IMR-90 (cell line): ENCODE data around the gene RAN. TPM values are rescaled to one million over a fixed set of nuclear protein-coding genes. Genes with fewer than 3 reads are reported as not detected.

Experiments
- ATAC-seq: fragments of 200-7000 bp; cut with Tn5 transposase; 2 replicates; pipeline ENCODE4 v1.9.1; 2020; ENCODE audit warnings: low read depth, mild to moderate bottlenecking, moderate library complexity
- BruUV-seq: library from RNA; stranded (reverse); fragments of 400-500 nt; replicated peaks from 2 replicates; lab custom pipeline; 2021; lab: Mats Ljungman, UMichigan
- CTCF ChIA-PET: fragments of 300-600 bp; formaldehyde crosslinking; extraction: SDS; loops from one replicate; lab custom pipeline; 2021; ENCODE audit warnings: antibody characterized with exemption; lab: Yijun Ruan, JAX
- POLR2A ChIA-PET: fragments of 300-600 bp; sonication (Branson Sonifier 250); formaldehyde crosslinking; loops from one replicate; lab custom pipeline; 2022; ENCODE audit warnings: antibody characterized with exemption; ENCODE audit not compliant: unreplicated experiment; lab: Charles Lee
- DNase-seq: peaks from one replicate; pipeline ENCODE4 v3.0.0; 2013
- H2AFZ ChIP-seq: replicated peaks from 2 replicates; pipeline ENCODE3; 2013; ENCODE audit warnings: low read length, mild to moderate bottlenecking; ENCODE audit not compliant: poor library complexity
- H2AK5ac ChIP-seq: 2 replicates; pipeline ENCODE4 v1.6.1; 2013; ENCODE audit warnings: low read depth, low read length, inconsistent platforms
- H2AK9ac ChIP-seq: replicated peaks from 2 replicates; pipeline ENCODE3; 2013; ENCODE audit warnings: mild to moderate bottlenecking, low read depth, low read length, moderate library complexity; ENCODE audit not compliant: poor library complexity
- H2BK120ac ChIP-seq: 2 replicates; pipeline ENCODE4 v1.6.1; 2013; ENCODE audit warnings: low read depth, low read length, inconsistent platforms
- H2BK15ac ChIP-seq: 3 replicates; pipeline ENCODE4 v1.6.1; 2013; ENCODE audit warnings: low read depth, low read length, inconsistent platforms
- H2BK20ac ChIP-seq: 2 replicates; pipeline ENCODE4 v1.6.1; 2013; ENCODE audit warnings: low read depth, mild to moderate bottlenecking, inconsistent platforms, low read length, moderate library complexity
- H2BK5ac ChIP-seq: 2 replicates; pipeline ENCODE4 v1.6.1; 2013; ENCODE audit warnings: mild to moderate bottlenecking, low read depth, low read length, inconsistent platforms; ENCODE audit not compliant: poor library complexity, severe bottlenecking
- H3K14ac ChIP-seq: replicated peaks from 2 replicates; pipeline ENCODE4 v1.6.1; 2013; ENCODE audit warnings: low read depth, low read length, inconsistent platforms
- H3K18ac ChIP-seq: 2 replicates; pipeline ENCODE4 v1.6.1; 2013; ENCODE audit warnings: low read depth, low read length, control low read depth
- H3K23ac ChIP-seq: 2 replicates; pipeline ENCODE4 v1.6.1; 2013; ENCODE audit warnings: low read depth, low read length, inconsistent platforms
- H3K27ac ChIP-seq: 2 replicates; pipeline ENCODE4 v1.5.1; 2013; ENCODE audit warnings: mild to moderate bottlenecking, control low read depth, low read length; ENCODE audit not compliant: insufficient read depth
- H3K27me3 ChIP-seq: 2 replicates; pipeline ENCODE4 v1.6.1; 2013; ENCODE audit warnings: low read length; ENCODE audit not compliant: control insufficient read depth, insufficient read depth
- H3K36me3 ChIP-seq: 2 replicates; pipeline ENCODE4 v1.6.1; 2013; ENCODE audit warnings: low read length, mixed read lengths; ENCODE audit not compliant: control insufficient read depth, insufficient read depth
- H3K4ac ChIP-seq: 2 replicates; pipeline ENCODE4 v1.6.1; 2013; ENCODE audit warnings: low read depth, low read length, inconsistent platforms
- H3K4me1 ChIP-seq: 2 replicates; pipeline ENCODE4 v1.6.1; 2013; ENCODE audit warnings: low read length, mixed read lengths; ENCODE audit not compliant: control insufficient read depth, insufficient read depth
- H3K4me2 ChIP-seq: 2 replicates; pipeline ENCODE4 v1.6.1; 2013; ENCODE audit warnings: low read depth, mild to moderate bottlenecking, control low read depth, low read length, moderate library complexity
- H3K4me3 ChIP-seq: 2 replicates; pipeline ENCODE4 v1.5.1; 2013; ENCODE audit warnings: low read depth, mild to moderate bottlenecking, control low read depth, low read length, moderate library complexity; ENCODE audit not compliant: insufficient read depth
- H3K56ac ChIP-seq: 2 replicates; pipeline ENCODE4 v1.6.1; 2013; ENCODE audit warnings: low read length, inconsistent platforms; ENCODE audit not compliant: insufficient read depth; ENCODE audit errors: extremely low read depth
- H3K79me1 ChIP-seq, 2 experiments: 2 replicates each; pipeline ENCODE4 v1.6.1; 2013; ENCODE audit warnings: low read length in 2 of 2, inconsistent platforms in 1 of 2, low read depth in 1 of 2
- H3K9ac ChIP-seq: 2 replicates; pipeline ENCODE4 v1.6.1; 2013; ENCODE audit warnings: low read depth, low read length, control low read depth
- H3K9me1 ChIP-seq: 2 replicates; pipeline ENCODE4 v1.6.1; 2013; ENCODE audit warnings: low read length, inconsistent platforms; ENCODE audit not compliant: insufficient read depth
- H3K9me3 ChIP-seq: 2 replicates; pipeline ENCODE4 v1.6.1; 2013; ENCODE audit warnings: low read length; ENCODE audit not compliant: control insufficient read depth, insufficient read depth
- H4K20me1 ChIP-seq: 2 replicates; pipeline ENCODE4 v1.6.1; 2013; ENCODE audit warnings: low read length, inconsistent platforms; ENCODE audit not compliant: insufficient read depth
- H4K5ac ChIP-seq: 2 replicates; pipeline ENCODE4 v1.6.1; 2013; ENCODE audit warnings: mild to moderate bottlenecking, low read depth, low read length, control low read depth
- H4K8ac ChIP-seq, 2 experiments: 2 replicates each; pipeline ENCODE4 v1.6.1; 2013; ENCODE audit warnings: low read depth in 2 of 2, low read length in 2 of 2, control low read depth in 1 of 2, inconsistent platforms in 1 of 2
- H4K91ac ChIP-seq: 2 replicates; pipeline ENCODE4 v1.6.1; 2013; ENCODE audit warnings: low read depth, low read length, inconsistent platforms; ENCODE audit not compliant: insufficient read depth
- BHLHE40 ChIP-seq: fragments of 150-350 bp; IDR thresholded peaks from 2 replicates; pipeline ENCODE4 v1.6.1; 2016; ENCODE audit warnings: mild to moderate bottlenecking, low read depth, low read length
- CEBPB ChIP-seq: IDR thresholded peaks from 2 replicates; pipeline ENCODE4 v1.6.1; 2012; ENCODE audit warnings: low read depth, low read length, improper control_type of control experiment
- CHD1 ChIP-seq: IDR thresholded peaks from 2 replicates; pipeline ENCODE4 v1.6.1; 2012; ENCODE audit warnings: low read depth, low read length, improper control_type of control experiment
- FOS ChIP-seq: fragments of 150-350 bp; IDR thresholded peaks from 2 replicates; pipeline ENCODE4 v1.6.1; 2016; ENCODE audit warnings: low read depth, low read length
- MAFK ChIP-seq: IDR thresholded peaks from 2 replicates; pipeline ENCODE4 v1.6.1; 2012; ENCODE audit warnings: low read depth, low read length, improper control_type of control experiment
- MAZ ChIP-seq: IDR thresholded peaks from 2 replicates; pipeline ENCODE4 v1.6.1; 2012; ENCODE audit warnings: low read depth, mild to moderate bottlenecking, low read length, improper control_type of control experiment, moderate library complexity, borderline replicate concordance
- MXI1 ChIP-seq: IDR thresholded peaks from 2 replicates; pipeline ENCODE4 v1.6.1; 2012; ENCODE audit warnings: low read depth, mild to moderate bottlenecking, low read length, moderate library complexity, borderline replicate concordance
- POLR2A ChIP-seq: IDR thresholded peaks from 2 replicates; pipeline ENCODE4 v1.6.1; 2012; ENCODE audit warnings: mild to moderate bottlenecking, low read depth, low read length
- RAD21 ChIP-seq: IDR thresholded peaks from 2 replicates; pipeline ENCODE4 v1.6.1; 2012; ENCODE audit warnings: low read length, improper control_type of control experiment
- RCOR1 ChIP-seq: IDR thresholded peaks from 2 replicates; pipeline ENCODE4 v1.6.1; 2012; ENCODE audit warnings: mild to moderate bottlenecking, low read length, improper control_type of control experiment; ENCODE audit not compliant: insufficient replicate concordance
- SMC3 ChIP-seq: fragments of 150-350 bp; IDR thresholded peaks from 2 replicates; pipeline ENCODE4 v1.6.1; 2016; ENCODE audit warnings: low read depth, mild to moderate bottlenecking, antibody characterized with exemption, low read length, moderate library complexity
- USF2 ChIP-seq: fragments of 150-350 bp; IDR thresholded peaks from 2 replicates; pipeline ENCODE4 v1.6.1; 2017; ENCODE audit warnings: mild to moderate bottlenecking, antibody characterized with exemption, low read length, low read depth
- WGBS, 2 experiments: methylation state at CpG; one replicate each; pipeline versions ENCODE4 v1.1.5 to v1.1.7; 2013; ENCODE audit warnings: missing lambda C conversion rate in 2 of 2; ENCODE audit not compliant: insufficient read length in 1 of 2; ENCODE audit errors: extremely low coverage in 2 of 2; 5-methylcytosine and 5-hydroxymethylcytosine counted together
- dilution Hi-C: fragments of 300-500 bp; cut with HindIII; formaldehyde crosslinking; loops from one replicate; pipeline ENCODE4 v1.14.3; 2018; ENCODE audit warnings: low sequenced_read_pairs; ENCODE audit not compliant: unreplicated experiment
- in situ Hi-C: fragments of 300-500 bp; cut with MboI; formaldehyde crosslinking; loops from 3 replicates; pipeline ENCODE4 v1.14.3; 2019; ENCODE audit warnings: low sequenced_read_pairs, inconsistent platforms, mixed read lengths
- intact Hi-C: fragments of 100-400 bp; cut with micrococcal nuclease; formaldehyde crosslinking; loops from 2 replicates; pipeline ENCODE4 v1.10.0; 2022
- polyA plus RNA-seq, 3 experiments: library from polyadenylated mRNA; depleted of rRNA; stranded (reverse); fragments of >200 nt; gene quantifications; 2 replicates each; pipeline ENCODE4 v1.2.3, GENCODE V29; 2012; ENCODE audit warnings: low replicate concordance in 1 of 3
- total RNA-seq: library from RNA; depleted of rRNA; stranded (reverse); fragments of >200 nt; gene quantifications from 2 replicates; pipeline ENCODE4 v1.2.3, GENCODE V29; 2012
- TF ChIP-seq, protein P1 (sequence below): conservative IDR thresholded peaks from 2 replicates; pipeline ENCODE4 v1.5.1; 2012; ENCODE audit warnings: mild to moderate bottlenecking, low read depth, low read length, improper control_type of control experiment
- TF ChIP-seq, protein P2 (sequence below): fragments of 150-350 bp; IDR thresholded peaks from 2 replicates; pipeline ENCODE4 v1.6.1; 2016; ENCODE audit warnings: low read depth, mild to moderate bottlenecking, low read length, moderate library complexity, borderline replicate concordance

The RAN gene
- total and polyA plus RNA-seq, 2 of the 4 experiments (the other 2 are of a cell fraction), result 910 to 984 TPM

GRCh38 chr12:130863298-130863697 lies 8.6 kb upstream of the RAN start:
- no peaks in the 10 kb centered on the region for H3K9me1 ChIP-seq
- H3K4me3 ChIP-seq, result no peak overlapping the region
- no peaks in the 10 kb centered on the region for H4K20me1 ChIP-seq
- no peak overlapping the region for H2AFZ ChIP-seq
- H3K4me1 ChIP-seq, result no peaks in the 10 kb centered on the region
- no peak for TF ChIP-seq SMC3
- no peak for TF ChIP-seq MAZ
- no peak for TF ChIP-seq RCOR1
- no peak for TF ChIP-seq BHLHE40
- TF ChIP-seq, protein P1, sequence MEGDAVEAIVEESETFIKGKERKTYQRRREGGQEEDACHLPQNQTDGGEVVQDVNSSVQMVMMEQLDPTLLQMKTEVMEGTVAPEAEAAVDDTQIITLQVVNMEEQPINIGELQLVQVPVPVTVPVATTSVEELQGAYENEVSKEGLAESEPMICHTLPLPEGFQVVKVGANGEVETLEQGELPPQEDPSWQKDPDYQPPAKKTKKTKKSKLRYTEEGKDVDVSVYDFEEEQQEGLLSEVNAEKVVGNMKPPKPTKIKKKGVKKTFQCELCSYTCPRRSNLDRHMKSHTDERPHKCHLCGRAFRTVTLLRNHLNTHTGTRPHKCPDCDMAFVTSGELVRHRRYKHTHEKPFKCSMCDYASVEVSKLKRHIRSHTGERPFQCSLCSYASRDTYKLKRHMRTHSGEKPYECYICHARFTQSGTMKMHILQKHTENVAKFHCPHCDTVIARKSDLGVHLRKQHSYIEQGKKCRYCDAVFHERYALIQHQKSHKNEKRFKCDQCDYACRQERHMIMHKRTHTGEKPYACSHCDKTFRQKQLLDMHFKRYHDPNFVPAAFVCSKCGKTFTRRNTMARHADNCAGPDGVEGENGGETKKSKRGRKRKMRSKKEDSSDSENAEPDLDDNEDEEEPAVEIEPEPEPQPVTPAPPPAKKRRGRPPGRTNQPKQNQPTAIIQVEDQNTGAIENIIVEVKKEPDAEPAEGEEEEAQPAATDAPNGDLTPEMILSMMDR, result no peak
- TF ChIP-seq POLR2A, result no peak
- TF ChIP-seq, protein P2, sequence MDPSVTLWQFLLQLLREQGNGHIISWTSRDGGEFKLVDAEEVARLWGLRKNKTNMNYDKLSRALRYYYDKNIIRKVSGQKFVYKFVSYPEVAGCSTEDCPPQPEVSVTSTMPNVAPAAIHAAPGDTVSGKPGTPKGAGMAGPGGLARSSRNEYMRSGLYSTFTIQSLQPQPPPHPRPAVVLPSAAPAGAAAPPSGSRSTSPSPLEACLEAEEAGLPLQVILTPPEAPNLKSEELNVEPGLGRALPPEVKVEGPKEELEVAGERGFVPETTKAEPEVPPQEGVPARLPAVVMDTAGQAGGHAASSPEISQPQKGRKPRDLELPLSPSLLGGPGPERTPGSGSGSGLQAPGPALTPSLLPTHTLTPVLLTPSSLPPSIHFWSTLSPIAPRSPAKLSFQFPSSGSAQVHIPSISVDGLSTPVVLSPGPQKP, result no peak
- TF ChIP-seq MXI1, result no peak
- TF ChIP-seq USF2, result no peak
- no peak for TF ChIP-seq FOS
- no peak for TF ChIP-seq RAD21
- TF ChIP-seq MAFK, result no peak
- TF ChIP-seq CHD1, result no peak
- no peak for TF ChIP-seq CEBPB
- dilution Hi-C loops, result no loop called here
- H4K8ac ChIP-seq, result no peak overlapping the region
- no peak overlapping the region for H2BK120ac ChIP-seq
- ChIA-PET CTCF (no interaction called here), POLR2A (no interaction called here)
- H3K27me3 ChIP-seq, result no peaks in the 10 kb centered on the region
- H3K27ac ChIP-seq, result no peak overlapping the region
- DNase-seq, result no peak
- intact Hi-C loops, result no loop called here
- in situ Hi-C loops, result no loop called here
- ATAC-seq, result no peak
- no peaks in the 10 kb centered on the region for H3K79me1 ChIP-seq
- no peak overlapping the region for H3K14ac ChIP-seq
- no peak overlapping the region for H2BK20ac ChIP-seq
- H4K91ac ChIP-seq, result no peak overlapping the region
- H3K4me2 ChIP-seq, result no peak overlapping the region
- H3K23ac ChIP-seq, result no peak overlapping the region
- WGBS, 2 experiments, result no CpG with 5 or more reads among the region's 5 CpGs
- no peak overlapping the region for H4K5ac ChIP-seq
- no peaks in the 10 kb centered on the region for H3K36me3 ChIP-seq
- H3K4ac ChIP-seq, result no peak overlapping the region
- H2AK9ac ChIP-seq, result no peak overlapping the region
- no peak overlapping the region for H2AK5ac ChIP-seq
- no peak overlapping the region for H3K9ac ChIP-seq
- BruUV-seq, result no TSS peak
- no peaks in the 10 kb centered on the region for H3K9me3 ChIP-seq
- no peak overlapping the region for H2BK5ac ChIP-seq
- H3K56ac ChIP-seq, result no peak overlapping the region
- H2BK15ac ChIP-seq, result no peak overlapping the region
- H3K18ac ChIP-seq, result no peak overlapping the region
